GM18868 (cell line): ENCODE measurements around the gene FAM222A.

Experiments
- ATAC-seq: cut with Tn5 transposase; IDR thresholded peaks from one replicate; pipeline ENCODE4 v1.9.1; 2021; ENCODE audit warnings: mild to moderate bottlenecking, moderate library complexity; ENCODE audit not compliant: unreplicated experiment

Gene FAM222A

DNA sequence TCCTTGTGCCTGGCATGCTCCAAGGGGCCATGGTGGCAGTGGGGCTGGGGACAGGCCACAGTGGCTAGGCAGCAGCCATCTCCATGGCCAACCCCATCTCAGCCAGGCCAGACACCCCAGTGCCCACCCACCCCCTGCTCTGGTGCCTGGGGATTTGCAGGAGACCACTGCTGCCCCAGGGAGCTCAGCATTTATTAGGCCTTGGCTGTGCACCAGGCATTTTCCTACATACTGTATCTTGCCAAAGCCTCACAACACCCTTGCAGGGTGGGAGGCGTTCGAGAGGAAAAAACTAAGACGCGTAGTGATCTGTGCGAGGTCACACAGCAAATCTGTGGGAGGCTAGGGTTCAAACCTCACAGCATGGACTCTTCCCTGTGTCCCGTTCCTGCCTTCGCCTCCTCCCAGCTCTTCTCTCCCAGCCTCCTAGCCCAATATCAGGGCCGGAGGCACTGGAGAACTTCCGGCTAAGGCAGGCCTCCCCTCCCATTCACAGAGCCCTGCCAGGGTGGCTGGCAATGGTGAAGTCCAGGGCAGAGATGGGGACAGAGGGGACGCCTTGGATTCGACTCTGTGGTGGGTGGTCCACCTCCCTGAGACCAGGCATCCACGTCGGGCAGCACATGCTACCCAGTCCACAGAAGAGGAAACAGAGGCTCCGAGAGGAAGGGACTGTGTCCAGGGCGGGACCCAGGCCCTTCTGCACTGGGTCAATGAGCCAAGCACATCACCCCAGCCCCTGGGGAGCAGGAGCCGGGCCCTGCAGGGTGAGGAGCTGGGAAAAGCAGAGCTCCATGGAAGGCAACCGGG lies 57.4 kb downstream of the FAM222A start:
- ATAC-seq = no peak

DNA sequence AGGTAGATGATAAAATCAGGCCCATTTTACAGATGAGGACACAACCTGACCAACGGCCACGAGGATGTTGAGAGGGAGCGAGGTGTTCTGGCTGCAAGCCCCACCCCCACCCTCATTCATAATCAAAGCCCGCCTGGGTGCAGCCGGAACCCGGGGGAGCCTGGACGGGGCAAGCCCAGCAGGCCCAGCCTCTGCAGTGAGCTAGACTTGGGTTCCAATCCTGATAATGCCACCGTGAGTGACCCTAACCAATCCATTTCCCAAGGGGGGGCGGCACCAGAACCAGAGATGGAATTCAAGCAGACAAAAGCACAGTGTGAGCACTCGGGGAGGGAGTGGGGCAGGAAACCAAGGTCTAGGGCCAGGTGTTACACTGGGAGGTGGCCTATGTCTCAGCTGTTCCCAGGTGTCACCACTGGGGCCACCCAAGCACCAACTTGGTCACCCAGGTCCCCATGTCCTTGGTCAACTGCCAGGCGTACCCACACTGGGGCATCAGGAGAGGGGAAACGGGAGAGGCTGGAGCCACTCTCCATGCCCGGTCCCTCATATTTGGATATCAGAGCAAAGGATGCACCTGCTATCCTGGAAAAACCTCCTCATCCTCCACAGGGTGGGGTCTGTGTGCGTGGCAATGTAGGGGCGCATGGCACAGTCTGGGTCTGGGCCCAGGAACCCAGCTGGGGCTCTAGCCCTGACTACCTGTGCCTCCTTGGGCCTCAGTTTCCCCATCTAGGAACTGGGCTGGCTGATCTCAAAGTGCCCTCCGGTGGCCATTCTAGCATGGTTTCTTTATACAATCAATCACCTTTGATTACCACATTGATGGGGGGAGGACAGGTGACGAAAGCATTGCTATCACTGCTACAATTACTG lies 58.4 kb downstream of the FAM222A start:
- no peak for ATAC-seq

DNA sequence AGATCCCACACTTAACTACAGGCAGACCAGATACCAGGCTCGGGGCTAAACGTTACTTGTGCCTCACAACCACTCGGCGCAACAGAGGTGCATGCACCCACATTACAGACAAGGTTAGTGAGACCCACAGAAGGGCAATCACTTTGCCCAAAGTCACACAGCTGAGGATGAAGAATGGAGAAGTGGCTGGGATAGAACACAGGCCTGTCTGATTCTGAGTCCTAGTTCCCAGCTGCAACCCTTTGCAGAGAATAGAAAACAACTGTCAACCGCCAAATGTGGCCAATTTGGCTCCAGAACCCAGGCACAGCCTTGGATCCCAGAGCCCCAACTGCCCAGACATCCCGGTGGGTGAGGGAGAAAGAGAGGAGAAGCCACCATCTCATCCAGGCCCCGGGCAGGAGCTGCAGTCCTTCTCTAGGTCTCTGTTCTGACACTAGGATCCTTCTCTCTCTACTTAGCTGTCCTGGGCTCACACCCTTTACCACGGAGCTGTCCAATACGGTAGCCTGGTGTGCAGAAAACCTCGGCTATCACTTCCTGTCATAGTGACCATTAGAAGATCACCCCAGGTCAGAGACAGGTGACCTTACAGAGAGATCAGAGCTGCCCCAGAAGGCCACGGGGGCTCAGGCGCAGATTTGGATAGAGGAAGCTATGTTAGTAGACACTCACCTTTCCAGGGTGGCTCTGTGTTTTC lies 59.1 kb downstream of the FAM222A start:
- no peak for ATAC-seq

DNA sequence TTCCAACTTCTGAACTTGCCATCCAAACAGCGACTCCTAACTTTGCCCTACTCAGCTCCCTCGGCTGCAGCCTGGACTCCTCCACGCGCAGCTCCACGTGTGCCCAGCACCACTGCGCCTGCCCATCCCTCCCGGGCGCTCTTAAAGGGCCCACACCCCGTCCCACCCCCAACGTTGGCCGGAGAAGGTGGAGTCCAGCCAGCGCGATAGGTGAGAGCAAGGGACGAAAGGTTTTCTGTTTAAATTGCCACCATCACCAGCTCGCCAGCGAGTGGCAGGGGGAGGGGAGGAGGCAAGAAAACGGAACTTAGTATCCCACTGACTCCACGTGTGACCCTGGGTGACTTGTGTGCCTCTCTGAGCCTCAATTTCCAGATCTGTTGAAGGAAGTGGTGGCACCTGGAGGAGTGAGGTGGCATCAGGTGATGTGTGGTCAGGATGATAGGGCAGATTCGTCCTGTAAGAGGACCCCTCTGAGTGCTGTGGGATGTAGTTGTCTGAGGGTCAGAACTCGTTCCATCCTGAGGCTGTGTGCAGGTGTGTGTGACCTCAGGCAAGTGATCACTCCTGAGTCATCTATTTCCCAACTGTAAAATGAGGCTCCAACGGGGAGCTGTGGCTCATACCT lies 59.9 kb downstream of the FAM222A start:
- ATAC-seq = no peak

DNA sequence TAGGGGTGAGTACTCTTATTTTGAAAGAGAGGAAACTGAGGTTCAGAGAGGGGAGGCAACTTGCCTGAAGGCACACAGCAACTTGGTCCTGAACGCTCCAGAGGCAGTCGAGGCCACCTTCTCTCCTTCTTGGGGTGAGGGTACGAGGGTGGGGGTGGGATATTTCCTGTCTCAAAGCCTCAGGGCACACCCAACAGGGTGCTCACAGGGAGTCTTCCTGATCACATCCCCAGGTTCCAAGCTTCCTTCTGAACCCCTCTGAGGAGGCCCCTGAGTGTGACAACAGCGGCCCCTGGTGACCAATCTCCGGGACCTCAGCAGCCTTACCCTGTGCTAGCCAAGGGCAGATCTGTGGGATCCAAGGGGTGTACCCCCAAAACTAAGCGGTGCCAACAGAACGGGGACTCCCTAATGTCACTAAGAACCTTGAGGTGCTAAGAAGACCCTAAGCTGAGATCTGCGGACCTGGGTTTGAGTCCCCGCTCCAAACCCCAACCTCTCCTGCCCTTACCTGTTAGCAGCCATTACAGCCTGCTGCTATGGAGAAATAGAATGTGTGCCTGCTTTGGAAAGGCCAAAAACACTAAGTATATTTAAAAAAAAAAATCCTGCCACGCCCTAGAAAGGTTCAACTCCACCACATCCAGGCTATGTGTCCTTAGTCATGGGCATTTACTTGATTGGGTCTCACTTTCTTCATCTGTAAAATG lies 61.7 kb downstream of the FAM222A start:
- ATAC-seq = no peak

DNA sequence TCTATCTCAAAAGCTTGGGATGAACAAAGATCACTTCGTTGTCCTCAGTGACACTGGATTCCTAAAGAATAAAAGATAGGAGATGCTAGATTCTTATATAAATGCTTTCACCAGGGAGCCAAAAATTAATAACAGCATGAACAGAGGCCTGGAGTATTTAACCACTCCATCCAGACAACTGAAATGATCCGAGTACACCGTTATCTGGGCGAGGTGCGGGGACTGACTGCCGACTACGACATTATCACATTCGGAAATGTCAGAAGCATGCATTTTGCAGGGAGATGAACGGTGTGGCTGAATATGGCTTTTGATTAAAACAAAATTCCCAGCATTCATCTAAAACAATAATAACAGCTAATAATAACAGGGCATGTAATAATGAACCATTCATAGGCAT lies 63.0 kb downstream of the FAM222A start:
- no peak for ATAC-seq

DNA sequence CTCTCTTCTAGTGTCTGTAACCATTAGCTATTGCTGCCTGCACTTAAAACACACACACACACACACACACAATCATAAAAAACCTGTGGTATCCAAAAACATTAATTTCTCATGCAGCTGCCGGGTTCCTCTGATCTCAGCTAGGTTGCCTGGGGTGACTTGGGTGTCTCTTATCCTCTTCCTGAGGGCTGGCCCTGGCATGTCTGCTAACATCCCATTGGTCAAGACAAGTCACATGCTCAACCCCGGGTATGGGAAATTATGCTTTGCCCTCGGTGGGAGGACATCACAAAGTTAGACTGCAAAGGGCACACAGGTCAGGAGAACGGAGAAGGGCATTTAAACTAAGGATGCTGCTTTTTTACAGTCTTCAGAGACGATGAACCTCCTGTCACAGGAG lies 63.9 kb downstream of the FAM222A start:
- ATAC-seq = no peak

DNA sequence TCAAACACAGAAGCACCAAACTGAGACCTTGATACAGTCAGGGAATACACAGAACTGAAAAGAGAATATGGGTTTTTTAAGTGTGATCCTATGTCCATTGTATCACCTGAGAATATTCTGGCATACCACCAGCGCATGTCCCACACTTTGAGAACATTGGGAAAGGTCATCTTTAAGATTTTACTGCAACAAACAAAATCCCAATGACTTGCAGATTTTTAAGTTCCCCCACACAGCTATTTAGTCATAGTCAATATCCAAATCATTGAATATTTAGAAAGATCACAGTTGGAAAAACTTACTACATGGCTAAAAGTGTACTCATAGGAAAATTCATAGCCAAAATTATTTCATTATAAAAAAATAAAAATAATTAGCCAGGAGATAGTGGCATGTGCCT lies 65.1 kb downstream of the FAM222A start:
- ATAC-seq = no peak

DNA sequence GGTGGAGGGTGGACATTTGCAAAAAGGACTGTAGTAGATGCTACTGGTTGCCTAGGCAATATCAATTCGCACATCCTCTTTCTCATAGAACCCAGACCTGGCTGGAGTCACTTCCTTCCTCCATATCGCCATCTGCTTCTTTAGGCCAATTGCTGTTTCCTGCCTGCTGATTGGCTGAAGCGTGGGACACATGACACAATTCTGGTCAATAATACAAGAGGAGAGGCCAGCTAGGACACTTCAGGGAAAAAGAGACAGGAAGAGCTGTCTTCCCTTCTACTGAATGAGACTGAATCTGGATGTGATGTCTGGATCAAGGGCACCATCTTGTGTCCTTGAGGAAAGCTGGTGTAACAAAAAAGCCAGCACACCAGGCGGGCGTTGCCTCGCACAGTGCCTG lies 65.8 kb downstream of the FAM222A start:
- no peak for ATAC-seq

DNA sequence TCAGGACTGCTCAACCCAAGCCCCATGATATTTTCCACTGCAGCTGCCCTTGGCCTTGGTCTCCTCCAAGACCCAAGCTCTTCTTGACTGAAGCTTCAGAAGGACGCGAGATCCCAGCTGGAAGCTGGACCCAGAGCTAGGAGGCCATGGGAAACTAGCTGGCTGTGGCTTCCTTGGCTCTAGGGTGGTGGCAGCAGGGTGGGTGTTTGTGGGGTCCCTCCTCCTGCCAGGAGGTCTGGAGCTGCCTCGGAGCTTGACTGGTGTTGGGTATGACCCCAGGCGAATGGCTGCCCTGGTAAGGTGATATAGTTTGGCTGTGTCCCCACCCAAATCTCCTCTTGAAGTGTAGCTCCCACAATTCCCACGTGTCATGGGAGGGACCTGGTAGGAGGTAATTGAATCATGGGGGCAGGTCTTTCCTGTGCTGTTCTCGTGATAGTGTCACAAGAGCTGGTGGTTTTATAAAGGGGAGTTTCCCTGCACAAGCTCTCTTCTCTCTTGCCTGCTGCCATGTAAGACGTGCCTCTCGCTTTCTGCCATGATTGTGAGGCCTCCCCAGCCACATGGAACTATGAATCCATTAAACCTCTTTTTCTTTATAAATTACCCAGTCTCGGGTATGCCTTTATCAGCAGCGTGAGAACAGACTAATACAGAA lies 68.2 kb downstream of the FAM222A start:
- no peak for ATAC-seq

DNA sequence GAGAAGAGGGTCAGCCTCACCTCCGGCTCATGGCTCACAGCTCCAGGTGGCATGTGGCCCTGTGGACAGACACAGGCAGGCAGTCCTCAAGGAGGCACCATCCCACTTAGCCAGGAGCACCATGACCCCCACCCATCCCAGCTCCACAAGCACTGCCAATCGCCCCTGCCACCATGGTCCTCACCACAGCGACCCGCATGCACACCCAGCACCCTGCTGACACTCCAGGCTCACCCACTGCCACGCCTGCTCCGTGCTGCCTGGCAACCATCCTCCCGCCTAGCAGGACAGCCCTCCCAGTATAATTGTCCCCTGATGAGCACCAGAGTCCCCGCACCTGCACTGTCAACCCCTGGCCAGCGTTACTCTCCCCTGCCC lies 68.7 kb downstream of the FAM222A start:
- no peak for ATAC-seq

DNA sequence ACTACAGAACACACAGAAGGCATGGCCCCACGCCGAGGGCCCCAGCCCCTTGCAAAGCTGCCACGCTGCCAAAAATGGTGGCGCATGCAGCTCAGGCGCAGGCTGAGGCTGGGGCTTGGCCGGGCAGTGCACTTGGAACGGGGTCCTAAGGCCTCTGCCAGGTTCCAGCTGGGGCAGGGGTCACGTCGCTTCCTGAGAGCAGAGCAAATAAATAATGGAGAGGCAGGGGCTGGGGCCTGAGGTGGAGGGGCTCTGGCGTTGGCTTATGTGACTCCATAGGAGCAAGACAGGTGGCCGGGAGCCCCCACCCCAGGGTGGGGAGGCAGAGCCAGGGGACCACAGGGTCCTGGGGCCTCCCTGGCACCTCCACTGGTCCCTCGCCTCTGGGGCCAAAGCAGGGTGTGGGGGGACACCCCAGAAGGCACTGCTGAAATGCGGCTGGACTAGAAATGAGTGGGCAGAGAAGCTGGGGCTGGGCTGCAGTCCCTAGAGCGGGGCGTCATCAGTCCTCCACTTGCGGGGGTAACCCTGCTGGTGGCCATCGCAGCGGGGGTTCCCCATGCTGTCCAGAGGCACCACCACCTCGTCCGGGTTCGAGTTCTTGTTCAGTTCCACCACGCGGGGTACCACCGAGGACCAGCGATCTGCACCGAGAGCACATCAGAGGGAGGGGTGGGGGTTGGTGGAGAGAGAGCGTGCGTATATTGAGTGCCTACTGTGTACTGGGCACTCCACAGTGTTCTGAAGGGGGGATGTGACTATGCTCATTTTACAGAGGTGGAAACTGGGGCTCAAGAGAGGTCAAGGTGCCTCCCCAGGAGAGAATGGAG lies 69.7 kb downstream of the FAM222A start:
- no peak for ATAC-seq

DNA sequence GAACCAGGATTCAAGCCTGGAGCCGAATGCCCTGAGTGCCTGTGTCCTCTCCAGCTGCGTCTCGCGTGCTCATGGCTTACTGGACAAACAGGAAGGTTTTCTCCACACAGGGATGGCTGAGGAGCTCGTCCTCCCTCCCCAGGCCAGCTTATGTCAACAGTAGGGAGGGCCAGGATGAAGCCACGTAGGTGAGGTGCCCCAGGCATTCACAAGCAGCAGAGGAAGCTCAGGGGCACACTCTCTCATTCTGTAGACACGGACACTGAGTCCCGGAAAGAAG lies 70.3 kb downstream of the FAM222A start:
- no peak for ATAC-seq

DNA sequence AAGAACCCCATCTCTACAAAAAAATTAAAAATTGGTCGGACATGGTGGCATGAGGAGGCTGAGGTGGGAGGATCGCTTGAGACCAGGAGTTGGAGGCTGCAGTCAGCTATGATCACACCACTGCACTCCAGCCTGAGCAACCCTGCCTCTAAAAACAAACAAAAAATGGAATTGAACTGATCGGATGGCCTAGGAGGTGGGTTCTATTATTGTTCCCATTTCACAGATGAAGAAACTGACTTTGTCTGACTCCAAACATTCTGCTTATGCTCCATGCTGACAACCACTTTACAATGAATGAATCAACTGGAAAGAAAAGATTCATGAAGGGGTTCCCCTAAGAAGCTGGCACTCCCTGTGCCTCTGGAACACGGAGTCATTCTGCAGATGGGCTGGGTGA lies 72.2 kb downstream of the FAM222A start:
- no peak for ATAC-seq

DNA sequence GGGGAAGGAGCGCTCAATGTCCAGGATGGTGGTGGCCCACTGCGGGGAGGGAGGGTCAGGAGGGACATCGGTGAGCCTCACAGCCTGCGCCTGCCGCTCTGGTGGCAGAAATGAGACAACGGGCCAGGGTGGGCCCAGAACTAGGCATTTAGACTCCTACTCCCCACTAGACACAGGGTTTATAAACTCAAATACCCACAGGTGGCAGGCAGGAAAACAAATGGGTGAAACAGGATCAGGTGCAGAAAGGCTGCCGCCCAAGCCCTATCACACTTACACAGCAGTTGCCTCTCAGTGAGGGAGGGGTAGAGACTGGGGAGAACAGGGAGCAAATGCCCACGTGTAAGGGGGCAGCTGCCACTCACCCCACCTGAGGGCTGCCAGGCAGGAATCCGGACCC lies 73.2 kb downstream of the FAM222A start:
- ATAC-seq = no peak

DNA sequence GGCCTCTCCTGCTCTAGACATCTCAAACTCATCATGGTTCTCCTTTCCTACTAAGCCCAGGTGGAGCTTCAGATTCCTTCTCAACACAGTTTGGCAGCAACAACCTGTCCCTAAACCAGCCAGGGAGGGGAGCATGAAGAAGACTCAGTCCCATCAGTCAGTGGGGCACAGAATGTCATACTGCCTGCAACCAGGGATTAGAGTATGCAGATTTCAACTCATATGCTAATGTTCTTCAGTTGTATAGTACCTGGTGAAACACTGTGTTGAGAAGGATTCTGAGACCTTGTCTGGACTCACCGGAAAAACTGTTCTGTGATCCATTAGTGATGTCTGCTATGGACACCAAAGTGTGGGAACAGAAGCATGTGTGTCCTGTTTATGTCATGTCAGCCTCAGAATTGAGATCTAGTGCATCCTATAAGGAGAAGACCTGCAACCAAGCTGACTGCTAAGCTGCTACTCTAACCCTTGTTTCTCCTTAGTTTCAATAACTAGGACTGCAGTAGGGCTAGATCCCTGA lies 76.0 kb downstream of the FAM222A start:
- no peak for ATAC-seq

DNA sequence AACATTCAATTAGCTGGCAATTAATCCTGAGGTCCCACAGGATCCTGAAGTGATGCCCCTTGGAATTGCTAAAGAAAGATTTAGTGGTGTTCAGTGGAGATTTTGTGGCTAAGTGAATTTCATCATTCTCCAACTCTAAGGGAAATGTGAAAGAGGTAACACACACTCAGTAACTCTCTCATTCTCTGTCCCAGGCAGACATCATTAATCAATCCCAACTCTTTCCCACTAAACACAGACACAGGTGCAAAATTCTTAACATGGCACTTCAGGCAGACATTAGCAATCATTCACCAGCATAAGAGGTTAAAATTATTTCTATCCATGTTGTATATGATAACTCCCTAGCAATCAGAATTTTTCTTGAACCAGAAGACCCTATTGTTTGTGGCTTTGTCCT lies 79.4 kb downstream of the FAM222A start:
- ATAC-seq = no peak

DNA sequence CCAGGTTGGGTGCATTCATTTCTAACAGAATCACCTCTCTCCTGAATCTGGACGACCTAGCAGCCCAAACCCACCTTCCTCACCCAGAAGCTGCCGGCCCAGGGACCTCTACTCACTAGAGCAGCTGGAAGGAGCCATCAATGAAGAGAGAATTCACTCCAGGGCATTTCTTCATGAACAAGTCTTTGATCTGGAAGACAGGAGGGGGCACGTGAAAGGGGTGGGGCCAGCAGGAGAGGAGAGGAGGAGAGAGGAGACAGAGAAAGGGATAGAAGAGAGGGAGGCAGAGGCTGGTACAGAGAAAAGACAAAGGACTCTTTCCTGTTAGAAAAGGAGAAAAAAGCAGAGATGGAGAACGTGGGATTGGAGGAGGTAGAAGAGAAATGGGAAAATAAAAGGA lies 79.8 kb downstream of the FAM222A start:
- no peak for ATAC-seq

DNA sequence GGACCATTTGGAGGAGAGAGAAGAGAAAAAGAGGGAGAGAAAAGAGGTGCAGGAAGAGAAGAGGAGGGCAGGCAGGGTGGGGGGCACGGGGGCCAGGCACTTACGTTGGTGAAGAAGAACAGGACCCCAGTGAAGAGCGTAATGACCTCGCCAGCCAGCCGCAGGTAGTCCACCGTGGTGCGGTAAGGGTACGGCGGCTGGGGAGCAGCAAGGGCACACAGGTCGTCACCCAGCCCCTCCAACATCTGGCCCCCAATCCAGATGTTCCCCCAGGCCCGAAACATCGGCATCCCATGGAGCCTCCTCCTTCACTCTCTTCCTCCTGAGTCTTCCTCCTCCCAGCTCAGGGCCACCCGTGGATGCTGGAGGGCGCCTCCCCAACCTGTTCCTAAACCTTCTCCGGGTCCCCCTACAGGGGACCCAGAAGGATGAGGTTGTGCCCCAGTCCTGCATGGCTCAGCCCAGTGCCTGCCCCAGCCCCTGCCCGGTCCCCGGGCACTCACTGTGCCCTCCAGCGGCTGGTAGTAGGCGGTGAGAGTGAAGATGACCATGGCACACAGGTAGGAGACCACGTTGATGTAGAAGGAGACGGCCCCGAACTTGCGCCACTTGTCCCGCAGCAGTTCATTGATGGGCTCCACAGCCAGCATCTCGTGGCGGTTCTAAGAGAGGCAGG lies 80.3 kb downstream of the FAM222A start:
- no peak for ATAC-seq
